Urothelium cell line (cell line): ENCODE measurements around the gene DGKG.

Source experiments
- DNase-seq: peaks from one replicate; pipeline ENCODE4 v3.0.0; 2011; ENCODE audit warnings: low spot score, mixed read lengths
- FAIRE-seq: peaks from 2 replicates; lab custom pipeline; 2011; peaks lifted over from hg19 to GRCh38; lab: Jason Lieb, UNC

DGKG gene

DNA sequence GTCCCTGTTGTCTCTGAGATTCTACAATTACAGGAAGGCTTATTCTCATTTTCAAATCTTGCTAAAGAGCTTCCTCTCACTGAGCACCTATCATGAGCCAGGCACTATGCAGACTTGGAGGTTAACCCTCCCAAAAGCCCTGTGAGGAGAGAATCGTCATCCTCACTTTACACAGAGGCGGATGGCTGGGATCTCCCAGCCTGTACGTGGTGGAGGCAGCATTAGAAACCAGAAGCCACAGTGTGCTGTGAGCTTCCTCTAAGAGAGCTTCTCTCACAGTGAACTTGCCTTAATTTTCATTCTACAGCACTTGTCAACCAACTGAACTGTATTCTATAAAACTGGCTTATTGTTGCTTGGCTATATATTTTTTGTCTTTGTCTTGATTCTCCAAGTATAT, 6.1 kb upstream of the DGKG start:
- no peak for FAIRE-seq

DNA sequence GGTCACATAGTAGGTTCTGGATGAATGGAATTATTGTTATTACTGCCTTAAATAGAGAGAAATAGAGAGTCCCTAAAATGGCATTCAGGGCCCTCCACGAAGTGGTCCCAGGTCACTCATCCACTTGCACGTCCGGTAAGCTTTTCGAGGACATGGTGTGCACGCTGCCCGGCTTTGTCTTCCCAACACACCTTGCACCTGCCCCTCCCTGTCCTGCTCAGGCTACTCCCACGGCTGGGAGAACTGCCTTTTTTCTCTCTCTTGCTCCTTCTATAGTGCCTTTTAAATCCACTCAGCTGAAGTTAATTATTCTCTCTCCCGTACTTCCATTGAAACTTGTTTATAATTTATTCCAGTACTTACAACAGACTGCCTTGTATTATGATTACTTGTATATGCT, 5.6 kb upstream of the DGKG start:
- DNase-seq (no peak), FAIRE-seq (no peak)

More for the DNA sequence above, 6.1 kb upstream of the DGKG start:
- DNase-seq = no peak

DNA sequence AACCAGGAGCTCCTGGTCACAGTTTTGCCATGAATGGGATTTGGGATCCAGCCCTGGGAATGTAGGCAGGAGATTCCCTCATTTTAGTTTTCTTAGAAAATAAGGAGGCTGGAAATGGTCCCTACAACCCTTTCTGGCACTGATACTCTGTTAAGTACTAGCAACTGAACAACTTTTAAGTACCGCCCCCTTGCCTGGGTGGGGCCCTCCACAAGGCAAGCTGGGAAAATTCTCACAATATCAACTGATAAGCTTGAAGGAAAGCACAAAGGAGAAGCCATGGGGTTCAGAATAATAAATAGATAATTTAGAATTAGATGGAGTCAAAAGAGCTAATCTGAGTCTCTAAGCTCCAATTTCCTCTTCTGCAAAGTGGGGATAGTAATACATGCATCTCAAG, 4.2 kb upstream of the DGKG start:
- no peak for FAIRE-seq
- DNase-seq = no peak

DNA sequence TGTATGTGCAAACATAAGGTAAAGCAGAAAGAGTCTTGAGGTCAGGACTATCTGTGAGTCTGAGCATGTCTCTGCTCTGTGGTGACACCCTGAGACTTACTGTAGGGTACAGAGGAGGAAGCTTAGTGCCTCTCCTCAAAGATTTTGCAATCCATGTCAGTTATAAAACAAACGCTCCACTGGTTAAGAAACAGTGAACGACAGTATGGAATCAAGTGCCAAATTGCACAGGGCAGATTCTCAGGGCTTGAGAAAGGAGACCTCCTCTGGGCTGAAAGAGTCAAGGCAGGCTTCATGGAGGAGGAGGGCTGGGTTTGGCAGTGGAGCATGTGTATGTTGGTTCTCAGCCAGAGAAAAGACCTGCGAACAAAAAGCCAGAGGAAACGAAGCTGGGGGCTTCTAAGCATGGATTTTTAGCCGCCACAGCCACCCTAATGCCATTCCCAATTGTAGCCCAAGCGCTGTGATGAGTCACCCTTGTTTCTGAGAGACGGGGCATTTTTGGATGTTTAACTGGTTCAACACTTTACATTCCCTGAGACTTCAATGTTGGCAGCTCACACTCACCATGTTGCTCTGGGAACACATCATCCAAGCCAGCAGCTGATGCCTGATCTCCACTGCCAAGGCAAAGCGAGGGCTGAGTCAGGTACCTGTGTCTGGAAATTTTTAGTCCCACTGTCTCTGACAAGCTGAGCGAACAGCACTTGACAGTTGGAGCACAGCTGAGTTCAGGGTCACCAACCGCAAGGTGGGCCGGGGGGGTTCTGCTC, 3.4 kb upstream of the DGKG start:
- peak; percentile 17 for FAIRE-seq
- DNase-seq = peak; percentile 25

DNA sequence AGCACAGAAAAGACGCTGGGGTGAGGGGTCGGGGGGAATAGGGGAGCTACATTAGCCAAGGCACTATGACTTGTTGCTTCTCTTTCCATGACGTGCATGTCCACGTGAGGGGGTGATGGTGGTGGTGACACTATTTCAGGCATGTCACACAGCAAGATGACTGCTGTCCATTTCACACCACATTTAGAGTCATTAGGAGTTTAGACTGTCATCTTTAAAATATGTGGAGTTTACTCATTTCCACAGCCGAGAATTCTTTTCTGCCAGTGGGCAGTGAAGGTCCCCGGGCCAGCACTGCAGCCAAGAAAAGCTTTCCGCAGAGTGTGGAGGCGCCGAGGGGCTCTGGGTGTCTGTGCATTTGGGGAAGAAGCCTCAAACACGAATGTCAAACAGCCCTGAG, 954 bp upstream of the DGKG start:
- DNase-seq = no peak
- no peak for FAIRE-seq

DNA sequence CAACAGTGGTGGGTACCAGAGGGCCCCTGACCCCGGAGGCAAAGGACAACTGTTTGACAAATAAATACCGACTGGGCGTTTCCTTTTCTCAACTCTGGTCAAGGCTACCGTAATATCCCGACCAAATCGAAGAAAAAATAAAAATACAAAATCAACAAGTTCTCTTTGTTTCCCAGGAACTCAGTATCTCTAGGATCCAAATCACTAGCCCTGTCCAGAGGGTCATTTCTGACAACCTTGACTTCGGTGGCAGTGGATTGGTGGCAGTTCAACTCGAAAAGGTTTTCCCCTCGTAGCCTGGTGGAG, 456 bp upstream of the DGKG start:
- FAIRE-seq = no peak

GRCh38 chr3:186361246-186361761, 730 bp downstream of the DGKG start:
- no peak for FAIRE-seq
- no peak for DNase-seq

More for the DNA sequence above, 456 bp upstream of the DGKG start:
- no peak for DNase-seq

DNA sequence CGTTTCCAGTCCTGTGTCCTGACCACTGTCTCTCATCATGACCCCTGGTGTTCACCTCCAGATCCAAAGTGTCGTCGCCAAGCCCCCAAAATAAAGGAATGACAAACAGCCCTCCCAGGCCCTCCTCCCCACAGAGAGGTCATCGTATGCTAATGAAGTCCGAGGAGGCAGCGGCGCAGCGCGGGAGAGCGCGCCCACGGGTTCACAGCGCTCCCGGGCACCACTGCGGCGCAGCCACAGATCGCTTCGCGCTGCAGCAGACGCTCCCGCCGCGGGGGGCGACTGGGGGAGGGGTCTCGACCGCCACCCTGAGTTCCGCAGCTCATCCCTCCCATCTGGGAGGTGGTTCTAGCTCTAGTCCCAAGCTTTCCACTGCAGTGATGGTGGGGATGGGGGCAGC, 1.3 kb downstream of the DGKG start:
- FAIRE-seq (no peak), DNase-seq (no peak)

- FAIRE-seq = no peak
- no peak for DNase-seq
These were observed 3.0 kb downstream of the DGKG start for GRCh38 chr3:186359078-186359477.

GRCh38 chr3:186356152-186356551, 5.9 kb downstream of the DGKG start:
- FAIRE-seq (no peak), DNase-seq (no peak)

- FAIRE-seq = no peak
- no peak for DNase-seq
These were observed 7.9 kb downstream of the DGKG start for GRCh38 chr3:186354100-186354499.

GRCh38 chr3:186352369-186352768, 9.7 kb downstream of the DGKG start:
- FAIRE-seq (no peak), DNase-seq (no peak)

- FAIRE-seq (no peak), DNase-seq (no peak)
These were observed 19.8 kb downstream of the DGKG start for GRCh38 chr3:186342197-186342596.

GRCh38 chr3:186340204-186340603, 21.8 kb downstream of the DGKG start:
- FAIRE-seq (no peak), DNase-seq (no peak)

GRCh38 chr3:186339180-186339918, 22.7 kb downstream of the DGKG start:
- DNase-seq (no peak), FAIRE-seq (no peak)

DNA sequence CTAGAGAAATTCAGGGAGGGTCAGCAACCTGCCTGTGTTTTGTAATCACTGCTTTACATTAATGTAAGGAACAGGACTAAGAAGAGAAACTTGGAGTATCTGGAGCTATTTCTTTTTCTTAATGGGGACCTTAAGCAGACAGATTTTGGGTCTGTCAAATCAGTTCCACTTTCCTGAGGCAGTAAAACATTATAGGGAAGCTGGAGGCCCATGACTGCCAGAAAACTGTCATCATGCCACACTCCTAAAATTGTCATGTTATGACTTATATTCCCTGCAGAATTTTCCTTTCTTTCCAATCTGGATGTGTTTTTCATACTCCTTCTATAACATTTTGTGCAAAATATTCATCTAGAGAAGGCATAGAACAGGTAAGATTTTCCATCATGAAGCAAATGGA, 28.8 kb downstream of the DGKG start:
- no peak for FAIRE-seq
- no peak for DNase-seq

DNA sequence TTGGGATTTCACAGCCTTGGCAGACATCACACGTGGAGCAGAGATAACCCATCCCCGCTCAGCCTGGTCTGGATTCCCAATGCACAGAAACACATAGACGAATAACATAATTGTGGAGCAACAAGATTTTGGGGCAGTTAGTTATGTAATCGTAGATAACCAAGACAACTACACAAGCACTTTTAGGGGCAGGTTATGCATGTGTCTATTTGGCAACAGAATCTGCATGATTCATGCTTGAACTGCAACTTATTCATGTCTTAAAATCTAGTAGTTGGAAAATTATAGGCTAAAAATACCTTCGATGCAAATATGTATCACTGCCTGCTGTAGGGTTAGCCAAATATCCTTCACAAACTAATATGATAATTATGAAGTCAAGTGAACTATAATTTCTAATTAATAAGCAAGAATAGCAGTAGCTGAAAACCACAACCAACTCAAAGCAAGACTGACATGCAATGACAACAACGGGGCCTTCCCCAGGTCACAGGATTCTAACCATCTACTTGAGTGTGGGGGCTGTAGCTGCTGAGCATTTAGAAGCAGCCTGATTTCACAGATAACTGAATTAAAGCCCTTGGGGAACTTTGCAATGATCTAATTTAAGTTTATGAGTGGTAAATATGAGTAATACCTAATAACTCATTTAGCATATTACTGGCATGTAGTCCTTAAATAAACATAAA, 31.1 kb downstream of the DGKG start:
- DNase-seq = no peak
- no peak for FAIRE-seq

DNA sequence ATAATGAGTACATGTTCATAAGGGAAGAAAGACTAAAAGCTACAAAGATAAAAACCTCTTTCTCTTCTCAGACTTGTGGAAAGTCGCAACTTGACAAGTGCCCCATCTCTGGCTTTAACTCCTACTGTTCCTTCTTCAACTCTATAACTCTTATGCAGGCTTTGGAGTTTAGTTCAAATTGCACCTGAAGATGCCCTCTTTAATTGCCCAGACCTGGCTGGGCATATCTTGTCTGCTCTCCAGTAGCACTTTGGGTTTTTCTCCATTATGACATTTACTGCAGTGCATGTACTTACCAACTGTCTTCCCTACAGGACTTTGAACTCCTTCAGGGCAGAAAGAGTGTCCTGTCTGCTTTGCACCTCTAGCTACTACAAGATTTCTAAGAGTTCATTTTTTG, 32.4 kb downstream of the DGKG start:
- FAIRE-seq (no peak), DNase-seq (no peak)

- no peak for DNase-seq
- FAIRE-seq = no peak
These were observed 34.0 kb downstream of the DGKG start for GRCh38 chr3:186327912-186328487.

GRCh38 chr3:186322761-186323160, 39.3 kb downstream of the DGKG start:
- DNase-seq = no peak
- FAIRE-seq = no peak

GRCh38 chr3:186321746-186322145, 40.3 kb downstream of the DGKG start:
- no peak for DNase-seq
- no peak for FAIRE-seq
